ENCODE data around the gene CAVIN3. TPM values are rescaled to one million over a fixed set of nuclear protein-coding genes. Genes with fewer than 3 reads are reported as not detected.

The CAVIN3 gene
- total and polyA plus RNA-seq, 2 of the 4 experiments (the other 2 are of a cell fraction): 112 to 185 TPM

GRCh38 chr11:6318204-6318603 is 2.1 kb downstream of the CAVIN3 start:
- DNase-seq: no peak
- peak overlapping the region; percentile 89; the same call in 1 of the 2 replicates for H3K56ac ChIP-seq (ENCODE audit: extremely low read depth, insufficient read depth, low read length)
- TF ChIP-seq CTCF (conservative IDR thresholded peaks at IDR 0.05; ENCODE audit: low read depth, low read length): no peak
- no peak for TF ChIP-seq RAD21 (IDR thresholded peaks at IDR 0.05; ENCODE audit: low read length)
- TF ChIP-seq CEBPB (IDR thresholded peaks at IDR 0.05; ENCODE audit: low read depth, low read length): no peak
- no peak for TF ChIP-seq NFE2L2 (IDR thresholded peaks at IDR 0.05; ENCODE audit: low read depth, low read length)
- TF ChIP-seq FOS (IDR thresholded peaks at IDR 0.05; ENCODE audit: low read depth, low read length): no peak
- no peak for TF ChIP-seq BHLHE40 (IDR thresholded peaks at IDR 0.05; ENCODE audit: low read depth, low read length)
- TF ChIP-seq RFX5 (IDR thresholded peaks at IDR 0.05; ENCODE audit: low read depth, low read length): no peak
- no peak for TF ChIP-seq MAZ (IDR thresholded peaks at IDR 0.05; ENCODE audit: borderline replicate concordance, low read depth, low read length)
- TF ChIP-seq CHD1 (IDR thresholded peaks at IDR 0.05; ENCODE audit: low read depth, low read length): no peak
- TF ChIP-seq RCOR1 (IDR thresholded peaks at IDR 0.05; ENCODE audit: insufficient replicate concordance, low read length): no peak
- TF ChIP-seq POLR2A (IDR thresholded peaks at IDR 0.05; ENCODE audit: low read depth, low read length): no peak
- TF ChIP-seq, protein P1, sequence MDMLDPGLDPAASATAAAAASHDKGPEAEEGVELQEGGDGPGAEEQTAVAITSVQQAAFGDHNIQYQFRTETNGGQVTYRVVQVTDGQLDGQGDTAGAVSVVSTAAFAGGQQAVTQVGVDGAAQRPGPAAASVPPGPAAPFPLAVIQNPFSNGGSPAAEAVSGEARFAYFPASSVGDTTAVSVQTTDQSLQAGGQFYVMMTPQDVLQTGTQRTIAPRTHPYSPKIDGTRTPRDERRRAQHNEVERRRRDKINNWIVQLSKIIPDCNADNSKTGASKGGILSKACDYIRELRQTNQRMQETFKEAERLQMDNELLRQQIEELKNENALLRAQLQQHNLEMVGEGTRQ (IDR thresholded peaks at IDR 0.05; ENCODE audit: low read depth, low read length): no peak
- no peak for TF ChIP-seq MXI1 (IDR thresholded peaks at IDR 0.05; ENCODE audit: borderline replicate concordance, low read depth, low read length)
- no peak for TF ChIP-seq ELK1 (IDR thresholded peaks at IDR 0.05; ENCODE audit: borderline replicate concordance, low read depth, low read length)
- no peak for TF ChIP-seq SMC3 (IDR thresholded peaks at IDR 0.05; ENCODE audit: low read depth, low read length)
- TF ChIP-seq MAFK (IDR thresholded peaks at IDR 0.05; ENCODE audit: low read depth, low read length): no peak
- POLR2A ChIA-PET (ENCODE audit: unreplicated experiment): interaction anchor here (0.7 kb wide), 1 partner anchor 33 kb away, joined by 3 read pairs; no protein-coding TSS in a partner anchor
- H3K14ac ChIP-seq (replicated peaks; ENCODE audit: low read depth, low read length): peak overlapping the region; percentile 95
- peak overlapping the region; percentile 34; the same call in 1 of the 3 replicates for H2BK15ac ChIP-seq (ENCODE audit: low read depth, low read length)
- peak overlapping the region; percentile 94 for H3K4me2 ChIP-seq (ENCODE audit: low read depth, low read length)
- H3K23ac ChIP-seq (ENCODE audit: low read depth, low read length): peak overlapping the region; percentile 91
- no peak overlapping the region for H2AFZ ChIP-seq (replicated peaks; ENCODE audit: low read length, poor library complexity)
- H4K8ac ChIP-seq (ENCODE audit: low read depth in 2 of 2, low read length in 2 of 2): peak overlapping the region; percentile 94 to 98
- H4K5ac ChIP-seq (ENCODE audit: low read depth, low read length): 0 out of 2 replicates have a peak overlapping the region, but pooled peaks have one; percentile 4
- peak overlapping the region; percentile 36; the same call in 1 of the 2 replicates for H2BK120ac ChIP-seq (ENCODE audit: low read depth, low read length)
- CTCF ChIA-PET: interaction anchor here (1.1 to 2.5 kb wide), 3 partner anchors 10 to 61 kb away, joined by 4 to 12 read pairs (median 4); no protein-coding TSS in a partner anchor
- H3K18ac ChIP-seq (ENCODE audit: low read depth, low read length): no peak overlapping the region
- in situ Hi-C loops (cut with MboI; ENCODE audit: low sequenced_read_pairs) (loop anchor here (5.0 to 25.0 kb wide), 2 partner anchors 66 to 706 kb away; no protein-coding TSS in a partner anchor), dilution Hi-C loops (cut with HindIII; ENCODE audit: low sequenced_read_pairs, unreplicated experiment) (no loop called here), intact Hi-C loops (cut with micrococcal nuclease) (no loop called here)
- peak overlapping the region; percentile 46; the same call in 1 of the 2 replicates for H3K4ac ChIP-seq (ENCODE audit: low read depth, low read length)
- no peak overlapping the region for H3K27ac ChIP-seq (ENCODE audit: insufficient read depth, low read length)
- H3K4me3 ChIP-seq (ENCODE audit: insufficient read depth, low read depth, low read length): no peak overlapping the region
- whole genome bisulfite sequencing, 2 experiments (ENCODE audit: extremely low coverage in 2 of 2, insufficient read length in 1 of 2): 93% methylated on average over 3 of the region's 4 CpGs; no CpG with 5 or more reads in 1 of the 2 experiments
- no peak for ATAC-seq (ENCODE audit: low read depth)
- no TSS peak for BruUV-seq (replicated peaks)
- no peaks in the 10 kb centered on the region for H3K27me3 ChIP-seq (ENCODE audit: control insufficient read depth, insufficient read depth, low read length)
- peak overlapping the region; percentile 99 for H3K9ac ChIP-seq (ENCODE audit: low read depth, low read length)
- no peaks in the 10 kb centered on the region for H3K9me3 ChIP-seq (ENCODE audit: control insufficient read depth, insufficient read depth, low read length)
- peaks cover 15% of the 10 kb centered on the region for H3K4me1 ChIP-seq (ENCODE audit: control insufficient read depth, insufficient read depth, low read length)
- H3K79me1 ChIP-seq (ENCODE audit: low read depth in 1 of 2, low read length in 2 of 2): peaks cover 12 to 22% of the 10 kb centered on the region in 2 experiments; a peak in 3 of 4 replicates
- H2AK5ac ChIP-seq (ENCODE audit: low read depth, low read length): peak overlapping the region; percentile 43; the same call in 1 of the 2 replicates
- 0 out of 2 replicates have a peak overlapping the region, but pooled peaks have one; percentile 97 for H4K91ac ChIP-seq (ENCODE audit: insufficient read depth, low read depth, low read length)
- H3K36me3 ChIP-seq (ENCODE audit: control insufficient read depth, insufficient read depth, low read length): peaks cover 6% of the 10 kb centered on the region
- H4K20me1 ChIP-seq (ENCODE audit: insufficient read depth, low read length): no peaks in the 10 kb centered on the region
- peaks cover 4% of the 10 kb centered on the region for H3K9me1 ChIP-seq (ENCODE audit: insufficient read depth, low read length)
- H2BK20ac ChIP-seq (ENCODE audit: low read depth, low read length): no peak overlapping the region
- H2AK9ac ChIP-seq (replicated peaks; ENCODE audit: low read depth, low read length, poor library complexity): peak overlapping the region; percentile 56
- H2BK5ac ChIP-seq (ENCODE audit: low read depth, low read length, poor library complexity, severe bottlenecking): peak overlapping the region; percentile 97
